Ovary (tissue), 9 donors: Measurements from ENCODE around the gene MCF2L. TPM values are rescaled to one million over a fixed set of nuclear protein-coding genes. Genes with fewer than 3 reads are reported as not detected.

Experiments used
- DNase-seq, 5 donors: peaks; one replicate each; pipeline ENCODE4 v3.0.0-alpha.2; 2019 to 2020
- H3K27ac ChIP-seq, 2 donors: fragments of 200-600 bp; one replicate each; pipeline versions ENCODE4 v1.5.1 to v1.8.0; 2019 to 2022
- H3K27me3 ChIP-seq: fragments of 200-600 bp; one replicate; pipeline ENCODE4 v1.8.0; 2022
- H3K36me3 ChIP-seq: fragments of 200-600 bp; sonication (generic); one replicate; pipeline ENCODE4 v1.5.1; 2019
- H3K4me1 ChIP-seq: one replicate; pipeline ENCODE4 v1.8.1; 2013; ENCODE audit warnings: mild to moderate bottlenecking, moderate library complexity; ENCODE audit not compliant: insufficient read depth
- H3K4me3 ChIP-seq: fragments of 200-600 bp; sonication (generic); one replicate; pipeline ENCODE4 v1.5.1; 2017
- H3K9me3 ChIP-seq, 2 donors: fragments of 200-600 bp in 1 of 2; sonication (generic) in 1 of 2; one replicate each; pipeline versions ENCODE4 v1.5.1 to v1.8.1; 2013 to 2019; ENCODE audit warnings: mild to moderate bottlenecking in 1 of 2, moderate library complexity in 1 of 2
- EP300 ChIP-seq: sonication (generic); formaldehyde crosslinking; IDR thresholded peaks from one replicate; pipeline ENCODE4 v1.6.1; 2017; ENCODE audit warnings: antibody characterized with exemption
- POLR2A ChIP-seq: fragments of 450-650 bp; IDR thresholded peaks from one replicate; pipeline ENCODE4 v1.6.1; 2017; ENCODE audit warnings: antibody characterized with exemption, mild to moderate bottlenecking, moderate library complexity
- WGBS, 3 donors: extraction: QIAGEN DNeasy Blood & Tissue Kit in 1 of 3; methylation state at CpG; one replicate each; pipeline versions ENCODE4 v1.1.5 to v1.1.7; 2013 to 2017; 5-methylcytosine and 5-hydroxymethylcytosine counted together
- intact Hi-C, 4 donors: fragments of 100-400 bp; cut with DNase I; formaldehyde crosslinking; loops; one replicate each; pipeline versions ENCODE4 v1.11.0 to v1.15.1; 2022 to 2023
- polyA plus RNA-seq, 2 donors: library from polyadenylated mRNA; stranded (reverse); fragments of 200-250 nt in 1 of 2; fragments of 350-450 nt in 1 of 2; fragmentation: Illumina TruSeq in 1 of 2; extraction: RNeasy Lipid Tissue Mini Kit (QIAGEN cat#74804) in 1 of 2; gene quantifications; one replicate each; pipeline ENCODE4 v1.2.3, GENCODE V29; 2013 to 2014
- total RNA-seq, 7 donors: library from RNA; depleted of rRNA in 2 of 7; stranded (reverse); fragments of >200 nt in 2 of 7; fragmentation: NEBNext Ultra II Directional in 3 of 7; extraction: Animal tissue kit (Norgen Biotek cat#: 25700) in 3 of 7; gene quantifications; one replicate each; pipeline versions ENCODE4 v1.1.0 to v1.2.4, GENCODE V29; 2016 to 2023
- TF ChIP-seq, protein P1 (sequence below), 3 donors: fragments of 450-650 bp in 2 of 3; fragments of 200-600 bp in 1 of 3; IDR thresholded peaks; one replicate each; pipeline versions ENCODE4 v1.5.1 to v1.8.0; 2016 to 2022; ENCODE audit warnings: antibody characterized with exemption in 3 of 3, mild to moderate bottlenecking in 1 of 3
- donor health status: DM: no; HTN: no; CAD: no; lungs with moderate emphysema.
- donor health status: DM: no; HTN: no; CAD: no.
- donor health status: Bipolar disorder and iron deficiency.
- donor health status: DM: yes; HTN: yes; CAD: no.
- donor health status: DM: no; HTN: no; CAD: no.
- donor health status: DM: yes; HTN: yes; CAD: no.

MCF2L gene
- total and polyA plus RNA-seq, 9 donors, result 5.6 to 22.2 (median 8.7) TPM

DNA sequence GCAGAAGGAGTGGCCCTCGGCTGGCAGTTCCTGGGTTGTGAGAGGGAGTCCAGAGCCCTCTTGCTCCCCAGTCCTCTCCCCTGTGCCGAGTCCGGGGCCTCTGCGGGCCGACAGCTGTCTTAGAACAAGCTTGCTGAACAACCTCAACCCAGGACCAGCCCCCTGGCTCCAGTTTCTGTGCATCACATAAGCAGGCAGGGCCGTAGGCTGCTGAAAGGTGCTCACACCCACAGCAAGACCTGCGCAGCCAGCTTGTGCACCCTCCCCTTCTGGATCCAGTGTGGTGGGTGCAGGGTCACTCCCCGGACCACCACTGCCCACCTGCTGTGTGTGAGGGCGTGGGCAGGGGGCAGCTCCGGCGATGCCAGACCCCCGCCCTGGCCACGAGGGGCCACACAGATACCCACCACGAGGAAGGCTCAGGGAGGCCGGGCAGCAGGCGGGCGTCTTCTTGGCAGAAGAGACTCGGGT, 111.4 kb downstream of the MCF2L start:
- intact Hi-C loops, result no loop called here
- no peaks in the 10 kb centered on the region for H3K27me3 ChIP-seq
- TF ChIP-seq, protein P1, sequence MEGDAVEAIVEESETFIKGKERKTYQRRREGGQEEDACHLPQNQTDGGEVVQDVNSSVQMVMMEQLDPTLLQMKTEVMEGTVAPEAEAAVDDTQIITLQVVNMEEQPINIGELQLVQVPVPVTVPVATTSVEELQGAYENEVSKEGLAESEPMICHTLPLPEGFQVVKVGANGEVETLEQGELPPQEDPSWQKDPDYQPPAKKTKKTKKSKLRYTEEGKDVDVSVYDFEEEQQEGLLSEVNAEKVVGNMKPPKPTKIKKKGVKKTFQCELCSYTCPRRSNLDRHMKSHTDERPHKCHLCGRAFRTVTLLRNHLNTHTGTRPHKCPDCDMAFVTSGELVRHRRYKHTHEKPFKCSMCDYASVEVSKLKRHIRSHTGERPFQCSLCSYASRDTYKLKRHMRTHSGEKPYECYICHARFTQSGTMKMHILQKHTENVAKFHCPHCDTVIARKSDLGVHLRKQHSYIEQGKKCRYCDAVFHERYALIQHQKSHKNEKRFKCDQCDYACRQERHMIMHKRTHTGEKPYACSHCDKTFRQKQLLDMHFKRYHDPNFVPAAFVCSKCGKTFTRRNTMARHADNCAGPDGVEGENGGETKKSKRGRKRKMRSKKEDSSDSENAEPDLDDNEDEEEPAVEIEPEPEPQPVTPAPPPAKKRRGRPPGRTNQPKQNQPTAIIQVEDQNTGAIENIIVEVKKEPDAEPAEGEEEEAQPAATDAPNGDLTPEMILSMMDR (IDR thresholded peaks at IDR 0.05), result no peak
- no peak for TF ChIP-seq EP300
- TF ChIP-seq POLR2A, result no peak
- no peak overlapping the region for H3K4me3 ChIP-seq
- H3K4me1 ChIP-seq, result no peaks in the 10 kb centered on the region
- no peaks in the 10 kb centered on the region for H3K36me3 ChIP-seq
- no peak overlapping the region for H3K27ac ChIP-seq
- no peak for DNase-seq
- WGBS, 3 donors, result 57 to 61% (median 60%) methylated on average over 17 to 18 of the region's 18 CpGs
- H3K9me3 ChIP-seq, result no peaks in the 10 kb centered on the region

DNA sequence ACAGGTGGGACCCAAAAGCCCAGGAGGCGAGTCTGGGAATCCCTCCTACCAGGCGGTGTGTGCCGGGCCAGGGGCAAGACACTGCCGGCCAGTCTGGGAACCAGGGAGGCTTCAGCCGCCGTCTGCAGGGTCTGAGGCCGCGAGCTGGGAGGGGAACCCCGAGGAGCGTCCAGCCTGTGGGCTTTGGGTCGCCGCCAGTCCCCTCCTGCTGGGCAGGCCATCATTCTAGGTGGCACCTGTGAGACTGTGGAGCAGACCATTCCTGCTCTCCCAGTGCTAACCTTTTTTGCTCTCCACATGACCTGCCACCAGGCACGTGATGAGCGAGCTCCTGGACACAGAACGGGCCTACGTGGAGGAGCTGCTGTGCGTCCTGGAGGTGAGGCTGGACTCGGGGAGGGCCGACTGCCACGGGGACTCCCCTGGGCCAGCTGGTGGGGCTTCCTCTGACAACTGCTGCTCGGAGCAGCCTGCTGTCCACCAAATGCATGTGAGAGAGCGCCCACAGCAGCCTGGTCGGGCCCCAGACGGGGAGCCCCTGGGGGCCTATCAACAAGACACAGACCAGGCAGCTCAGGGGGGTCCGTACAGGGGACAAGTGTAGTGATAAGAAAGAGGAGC, 112.0 kb downstream of the MCF2L start:
- DNase-seq, result no peak
- 74 to 87% (median 80%) methylated on average over 15 to 25 of the region's 25 CpGs for WGBS, 3 donors
- no peak overlapping the region for H3K27ac ChIP-seq

GRCh38 chr13:113082198-113083021, 113.4 kb downstream of the MCF2L start:
- no peak for DNase-seq
- no peaks in the 10 kb centered on the region for H3K4me1 ChIP-seq
- no peaks in the 10 kb centered on the region for H3K36me3 ChIP-seq
- no peak overlapping the region for H3K4me3 ChIP-seq
- H3K27ac ChIP-seq, result no peak overlapping the region
- WGBS, 3 donors, result 74 to 80% (median 78%) methylated on average over 26 of the region's 26 CpGs
- no peaks in the 10 kb centered on the region for H3K27me3 ChIP-seq
- intact Hi-C loops, result no loop called here
- TF ChIP-seq, protein P1 (IDR thresholded peaks at IDR 0.05), result no peak
- TF ChIP-seq POLR2A (no peak), EP300 (no peak)
- H3K9me3 ChIP-seq, result no peaks in the 10 kb centered on the region

More for the DNA sequence above, 112.0 kb downstream of the MCF2L start:
- intact Hi-C loops, result no loop called here
- TF ChIP-seq POLR2A, result no peak
- TF ChIP-seq EP300, result no peak
- TF ChIP-seq, protein P1 (IDR thresholded peaks at IDR 0.05), result no peak
- no peaks in the 10 kb centered on the region for H3K9me3 ChIP-seq
- H3K4me3 ChIP-seq, result no peak overlapping the region
- H3K4me1 ChIP-seq, result no peaks in the 10 kb centered on the region
- H3K36me3 ChIP-seq, result no peaks in the 10 kb centered on the region
- H3K27me3 ChIP-seq, result no peaks in the 10 kb centered on the region

- no peak overlapping the region for H3K27ac ChIP-seq
- 83 to 85% (median 84%) methylated on average over 8 to 10 of the region's 10 CpGs for WGBS, 3 donors
- no peaks in the 10 kb centered on the region for H3K36me3 ChIP-seq
- H3K9me3 ChIP-seq, result no peaks in the 10 kb centered on the region
- no peaks in the 10 kb centered on the region for H3K27me3 ChIP-seq
- H3K4me1 ChIP-seq, result no peaks in the 10 kb centered on the region
- intact Hi-C loops, result no loop called here
- TF ChIP-seq, protein P1 (IDR thresholded peaks at IDR 0.05), result no peak
- TF ChIP-seq EP300 (no peak), POLR2A (no peak)
- H3K4me3 ChIP-seq, result no peak overlapping the region
- no peak for DNase-seq
These were observed 114.0 kb downstream of the MCF2L start for GRCh38 chr13:113083022-113083373.
